GM12878 (cell line): ENCODE data around the gene MCM3. TPM values are rescaled to one million over a fixed set of nuclear protein-coding genes. Genes with fewer than 3 reads are reported as not detected.

Experiments
- BCL11A ChIP-seq: IDR thresholded peaks from 2 replicates; pipeline ENCODE4 v1.6.1; 2011; ENCODE audit warnings: low read depth, low read length
- CEBPB ChIP-seq, 2 experiments: fragments of 150-350 bp in 1 of 2; IDR thresholded peaks; 2 replicates each; pipeline ENCODE4 v1.6.1; 2012 to 2014; ENCODE audit warnings: low read depth in 2 of 2, low read length in 2 of 2, borderline replicate concordance in 1 of 2, inconsistent platforms in 1 of 2
- CHD2 ChIP-seq: IDR thresholded peaks from 2 replicates; pipeline ENCODE4 v1.6.1; 2011; ENCODE audit warnings: low read depth, low read length, improper control_type of control experiment, borderline replicate concordance
- FOXM1 ChIP-seq: IDR thresholded peaks from 2 replicates; pipeline ENCODE4 v1.6.1; 2012; ENCODE audit warnings: low read depth, mild to moderate bottlenecking, inconsistent platforms, low read length, moderate library complexity
- GATAD2B ChIP-seq: fragments of 450-650 bp; conservative IDR thresholded peaks from 2 replicates; pipeline ENCODE4 v1.6.1; 2017; ENCODE audit warnings: low read depth, mild to moderate bottlenecking, moderate library complexity
- IKZF1 ChIP-seq: fragments of 450-650 bp; conservative IDR thresholded peaks from 2 replicates; pipeline ENCODE4 v1.6.1; 2017; ENCODE audit warnings: antibody characterized with exemption, mild to moderate bottlenecking
- MEF2A ChIP-seq: IDR thresholded peaks from 2 replicates; pipeline ENCODE4 v1.6.1; 2011; ENCODE audit warnings: low read depth, mild to moderate bottlenecking, low read length, moderate library complexity; ENCODE audit not compliant: insufficient read depth
- MEF2B ChIP-seq: fragments of 450-650 bp; IDR thresholded peaks from 2 replicates; pipeline ENCODE4 v1.6.1; 2018; ENCODE audit warnings: mild to moderate bottlenecking, moderate library complexity; ENCODE audit not compliant: partially characterized antibody, poor library complexity, severe bottlenecking
- MLLT1 ChIP-seq: fragments of 450-650 bp; IDR thresholded peaks from 2 replicates; pipeline ENCODE4 v1.6.1; 2016; ENCODE audit warnings: mild to moderate bottlenecking
- NBN ChIP-seq: fragments of 450-650 bp; IDR thresholded peaks from 2 replicates; pipeline ENCODE4 v1.6.1; 2016
- NR2C1 ChIP-seq: fragments of 450-650 bp; IDR thresholded peaks from 2 replicates; pipeline ENCODE4 v1.6.1; 2017; ENCODE audit warnings: antibody characterized with exemption, mild to moderate bottlenecking, moderate library complexity
- NR2F1 ChIP-seq: fragments of 450-650 bp; conservative IDR thresholded peaks from 2 replicates; pipeline ENCODE4 v1.6.1; 2017; ENCODE audit warnings: mild to moderate bottlenecking
- PAX5 ChIP-seq: IDR thresholded peaks from 2 replicates; pipeline ENCODE4 v1.6.1; 2011; ENCODE audit warnings: low read depth, low read length, borderline replicate concordance
- RCOR1 ChIP-seq: conservative IDR thresholded peaks from 2 replicates; pipeline ENCODE4 v1.6.1; 2012; ENCODE audit warnings: low read depth, low read length, improper control_type of control experiment
- RUNX3 ChIP-seq: IDR thresholded peaks from 2 replicates; pipeline ENCODE4 v1.6.1; 2012; ENCODE audit warnings: low read length, inconsistent platforms
- SKIL ChIP-seq: fragments of 450-650 bp; IDR thresholded peaks from 2 replicates; pipeline ENCODE4 v1.6.1; 2017; ENCODE audit warnings: mild to moderate bottlenecking, low read depth, inconsistent platforms; ENCODE audit not compliant: poor library complexity, severe bottlenecking
- SMAD1 ChIP-seq: fragments of 450-650 bp; IDR thresholded peaks from 2 replicates; pipeline ENCODE4 v1.6.1; 2018; ENCODE audit warnings: mild to moderate bottlenecking, low read depth; ENCODE audit not compliant: partially characterized antibody
- SUPT20H ChIP-seq: IDR thresholded peaks from 2 replicates; pipeline ENCODE4 v1.6.1; 2011; ENCODE audit warnings: low read depth, mild to moderate bottlenecking, low read length, moderate library complexity, borderline replicate concordance; ENCODE audit not compliant: control insufficient read depth
- YBX1 ChIP-seq: fragments of 450-650 bp; IDR thresholded peaks from 2 replicates; pipeline ENCODE4 v1.6.1; 2016; ENCODE audit warnings: antibody characterized with exemption
- ZNF24 ChIP-seq: fragments of 450-650 bp; IDR thresholded peaks from 2 replicates; pipeline ENCODE4 v1.6.1; 2017; ENCODE audit warnings: antibody characterized with exemption, mild to moderate bottlenecking
- ZNF384 ChIP-seq: IDR thresholded peaks from 2 replicates; pipeline ENCODE4 v1.6.1; 2012; ENCODE audit warnings: low read depth, mild to moderate bottlenecking, low read length, improper control_type of control experiment, borderline replicate concordance
- polyA plus RNA-seq, 11 experiments: library from polyadenylated mRNA; depleted of rRNA in 4 of 11; unstranded in 6 of 11; stranded (reverse) in 5 of 11; fragments of >200 nt; fragmentation: Nextera tagmentation in 4 of 11; fragmentation: Illumina TruSeq in 1 of 11; extraction: Ambion mirVana in 4 of 11; extraction: Trizol in 1 of 11; gene quantifications; 1 replicate in 1 of 11; 2 replicates in 10 of 11; pipeline versions ENCODE4 v1.2.1 to v1.2.3, GENCODE V29; 2011 to 2016; ENCODE audit warnings: inconsistent platforms in 2 of 11, missing spikeins in 2 of 11, low read depth in 1 of 11
- total RNA-seq, 4 experiments: library from RNA; depleted of rRNA in 3 of 4; stranded (reverse); fragments of >200 nt in 3 of 4; fragmentation: Illumina TruSeq in 1 of 4; extraction: Trizol in 1 of 4; gene quantifications; 2 replicates each; pipeline versions ENCODE4 v1.2.1 to v1.2.3, GENCODE V29; 2013 to 2021
- TF ChIP-seq, protein P1 (sequence below): fragments of 450-650 bp; IDR thresholded peaks from 2 replicates; pipeline ENCODE4 v1.6.1; 2017; ENCODE audit warnings: low read depth, mild to moderate bottlenecking, moderate library complexity

MCM3 gene
- total and polyA plus RNA-seq, 10 of the 15 experiments (the other 5 are each of a cell fraction or from before 2014, with no cell fraction given) = 74.1 to 265 (median 214) TPM

- TF ChIP-seq, protein P1, sequence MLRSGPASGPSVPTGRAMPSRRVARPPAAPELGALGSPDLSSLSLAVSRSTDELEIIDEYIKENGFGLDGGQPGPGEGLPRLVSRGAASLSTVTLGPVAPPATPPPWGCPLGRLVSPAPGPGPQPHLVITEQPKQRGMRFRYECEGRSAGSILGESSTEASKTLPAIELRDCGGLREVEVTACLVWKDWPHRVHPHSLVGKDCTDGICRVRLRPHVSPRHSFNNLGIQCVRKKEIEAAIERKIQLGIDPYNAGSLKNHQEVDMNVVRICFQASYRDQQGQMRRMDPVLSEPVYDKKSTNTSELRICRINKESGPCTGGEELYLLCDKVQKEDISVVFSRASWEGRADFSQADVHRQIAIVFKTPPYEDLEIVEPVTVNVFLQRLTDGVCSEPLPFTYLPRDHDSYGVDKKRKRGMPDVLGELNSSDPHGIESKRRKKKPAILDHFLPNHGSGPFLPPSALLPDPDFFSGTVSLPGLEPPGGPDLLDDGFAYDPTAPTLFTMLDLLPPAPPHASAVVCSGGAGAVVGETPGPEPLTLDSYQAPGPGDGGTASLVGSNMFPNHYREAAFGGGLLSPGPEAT = peak; percentile 54; the same call in 1 of the 2 replicates
- TF ChIP-seq PAX5 (peak; percentile 86), ZNF384 (no peak), BCL11A (peak; percentile 49; the same call in 1 of the 2 replicates), CHD2 (peak; percentile 44; the same call in 1 of the 2 replicates), YBX1 (no peak), SMAD1 (peak; percentile 32), RCOR1 (0 out of 2 replicates have a peak, but pooled peaks have one; percentile 42), FOXM1 (no peak), IKZF1 (peak; percentile 69), NR2F1 (peak; percentile 85), MLLT1 (peak; percentile 97), MEF2A (0 out of 2 replicates have a peak, but pooled peaks have one; percentile 47), SUPT20H (no peak), NR2C1 (no peak), MEF2B (peak; percentile 86), CEBPB (IDR thresholded peaks at IDR 0.05; ENCODE audit: borderline replicate concordance in 1 of 2, low read depth in 2 of 2, low read length in 2 of 2) (no peak), ZNF24 (peak; percentile 41; the same call in 1 of the 2 replicates), SKIL (peak; percentile 88), GATAD2B (peak; percentile 62; the same call in 1 of the 2 replicates), RUNX3 (peak; percentile 93), NBN (peak; percentile 74; the same call in 1 of the 2 replicates)
- TF ChIP-seq, all 136 proteins: peak for 27
Measured at GRCh38 chr6:52231406-52232127, 53.0 kb downstream of the MCM3 start (continued).
